ENCODE data around the gene MDFI.

MDFI gene

DNA sequence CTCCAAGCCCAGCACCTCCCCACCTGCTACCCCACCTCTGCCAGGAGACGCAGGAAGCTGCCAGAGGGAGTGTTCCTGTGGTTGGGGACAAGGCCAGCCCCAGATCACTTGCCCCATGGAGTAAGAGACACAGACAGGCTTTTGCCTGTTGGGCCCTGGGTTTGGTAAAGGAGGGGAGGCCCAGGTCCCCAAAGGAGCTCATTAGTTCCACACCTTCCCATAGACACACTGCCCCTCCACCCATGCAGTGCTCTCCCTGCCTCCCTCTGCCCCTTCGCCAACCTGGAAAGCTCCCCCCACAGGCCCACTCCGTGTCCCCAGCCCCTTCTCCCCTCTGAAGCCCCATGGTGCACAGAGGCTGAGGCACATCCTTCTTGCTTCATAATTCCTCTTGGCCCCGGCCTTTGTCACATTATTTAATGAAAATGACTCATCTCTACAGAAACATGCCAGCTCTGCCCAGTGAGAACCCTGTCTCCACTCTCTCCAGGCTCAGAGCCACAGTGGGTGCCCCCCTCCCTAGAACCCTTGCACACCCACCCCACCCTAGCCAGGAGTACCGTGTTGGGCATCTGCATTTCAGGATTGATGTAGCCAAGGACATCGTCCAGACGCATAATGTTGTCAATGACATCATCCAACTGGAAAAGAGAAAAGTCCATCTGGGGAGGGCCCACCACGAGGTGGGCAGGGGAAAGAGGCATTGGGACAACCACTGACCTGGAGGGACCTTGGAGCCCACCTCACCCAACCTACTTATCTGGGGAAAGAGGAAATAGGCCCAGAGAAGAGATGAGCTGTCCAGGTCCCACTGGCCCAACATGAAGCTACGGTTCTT is 51.1 kb downstream of the MDFI start:
- DNase-seq (ENCODE audit: low read depth): peak; percentile 19
- no peak overlapping the region for H3K4me3 ChIP-seq (replicated peaks; ENCODE audit: low read depth, low read length)
- TF ChIP-seq, protein P1, sequence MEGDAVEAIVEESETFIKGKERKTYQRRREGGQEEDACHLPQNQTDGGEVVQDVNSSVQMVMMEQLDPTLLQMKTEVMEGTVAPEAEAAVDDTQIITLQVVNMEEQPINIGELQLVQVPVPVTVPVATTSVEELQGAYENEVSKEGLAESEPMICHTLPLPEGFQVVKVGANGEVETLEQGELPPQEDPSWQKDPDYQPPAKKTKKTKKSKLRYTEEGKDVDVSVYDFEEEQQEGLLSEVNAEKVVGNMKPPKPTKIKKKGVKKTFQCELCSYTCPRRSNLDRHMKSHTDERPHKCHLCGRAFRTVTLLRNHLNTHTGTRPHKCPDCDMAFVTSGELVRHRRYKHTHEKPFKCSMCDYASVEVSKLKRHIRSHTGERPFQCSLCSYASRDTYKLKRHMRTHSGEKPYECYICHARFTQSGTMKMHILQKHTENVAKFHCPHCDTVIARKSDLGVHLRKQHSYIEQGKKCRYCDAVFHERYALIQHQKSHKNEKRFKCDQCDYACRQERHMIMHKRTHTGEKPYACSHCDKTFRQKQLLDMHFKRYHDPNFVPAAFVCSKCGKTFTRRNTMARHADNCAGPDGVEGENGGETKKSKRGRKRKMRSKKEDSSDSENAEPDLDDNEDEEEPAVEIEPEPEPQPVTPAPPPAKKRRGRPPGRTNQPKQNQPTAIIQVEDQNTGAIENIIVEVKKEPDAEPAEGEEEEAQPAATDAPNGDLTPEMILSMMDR (IDR thresholded peaks at IDR 0.05; ENCODE audit: low read length, missing control alignments): no peak

DNA sequence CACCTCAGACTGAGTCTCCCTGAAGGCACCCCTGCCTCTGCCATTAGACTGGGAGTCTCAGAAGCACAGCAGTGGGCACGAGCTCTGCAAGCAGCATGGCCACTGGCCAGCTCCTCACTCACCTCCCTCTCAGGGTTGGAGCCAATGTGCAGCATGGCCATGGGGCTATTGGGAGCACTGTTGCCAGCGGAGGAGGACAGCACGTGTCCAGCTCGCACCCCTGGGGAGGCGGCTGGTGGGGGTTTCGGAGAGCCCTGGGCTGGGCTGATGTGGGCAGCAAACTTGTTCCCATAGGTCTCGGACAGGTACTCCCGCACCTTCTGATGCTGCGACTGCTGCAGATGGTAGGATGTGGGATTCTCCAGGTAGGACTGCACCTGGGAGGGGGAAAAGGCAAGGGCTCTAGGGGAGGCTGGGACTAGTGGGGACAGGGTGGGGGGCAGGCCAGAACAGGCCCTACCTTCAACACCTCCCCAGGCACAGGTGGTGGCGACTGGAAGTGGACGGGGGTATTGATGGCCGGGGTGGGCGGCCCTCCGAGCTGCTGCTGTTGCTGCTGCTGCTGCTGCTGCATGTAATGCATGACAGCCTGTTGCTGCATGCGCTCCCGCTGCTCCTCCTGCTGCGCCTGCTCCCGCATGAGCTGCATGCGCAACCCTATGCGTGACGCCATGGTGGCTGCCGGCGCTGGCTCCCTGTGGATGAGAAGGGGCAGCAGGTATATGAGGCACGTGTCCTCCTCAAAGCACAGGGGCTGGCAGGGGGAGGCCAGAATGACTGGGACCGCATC is 52.5 kb downstream of the MDFI start:
- DNase-seq (ENCODE audit: low read depth): no peak
- no peak overlapping the region for H3K4me3 ChIP-seq (replicated peaks; ENCODE audit: low read depth, low read length)
- TF ChIP-seq, protein P1 (IDR thresholded peaks at IDR 0.05; ENCODE audit: low read length, missing control alignments): no peak

DNA sequence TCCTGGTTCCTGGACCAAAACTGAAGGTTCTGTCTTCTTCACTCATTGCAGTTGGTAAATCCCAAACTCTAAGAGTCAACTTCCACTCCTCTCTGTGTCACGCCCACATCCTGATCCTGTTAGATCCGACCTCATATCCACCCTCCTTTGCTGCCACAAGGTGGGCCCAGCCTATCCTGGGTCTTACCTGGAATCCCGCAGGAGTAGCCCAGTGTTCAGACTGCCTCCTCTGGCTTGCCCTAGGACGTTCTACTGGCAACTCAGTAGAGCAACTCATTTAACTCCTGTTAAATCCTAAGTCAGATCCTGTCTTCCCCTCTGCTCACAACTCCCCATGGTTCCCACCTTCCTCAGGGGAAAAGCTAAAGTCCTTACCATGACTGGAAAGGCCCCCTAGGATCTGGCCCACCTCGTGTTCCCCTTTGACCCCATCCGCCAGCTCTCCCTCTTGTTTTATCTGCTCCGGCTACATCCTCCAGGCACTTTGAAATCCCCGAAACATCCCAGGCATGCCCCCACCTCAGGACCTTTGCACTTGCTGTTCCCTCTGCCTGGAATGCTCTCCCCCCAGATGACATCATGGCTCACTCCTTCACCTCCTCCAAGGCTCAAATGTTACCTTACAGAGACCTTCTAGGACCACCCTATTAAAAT is 53.3 kb downstream of the MDFI start:
- TF ChIP-seq, protein P1 (IDR thresholded peaks at IDR 0.05; ENCODE audit: low read length, missing control alignments): no peak
- H3K4me3 ChIP-seq (replicated peaks; ENCODE audit: low read depth, low read length): no peak overlapping the region
- no peak for DNase-seq (ENCODE audit: low read depth)

DNA sequence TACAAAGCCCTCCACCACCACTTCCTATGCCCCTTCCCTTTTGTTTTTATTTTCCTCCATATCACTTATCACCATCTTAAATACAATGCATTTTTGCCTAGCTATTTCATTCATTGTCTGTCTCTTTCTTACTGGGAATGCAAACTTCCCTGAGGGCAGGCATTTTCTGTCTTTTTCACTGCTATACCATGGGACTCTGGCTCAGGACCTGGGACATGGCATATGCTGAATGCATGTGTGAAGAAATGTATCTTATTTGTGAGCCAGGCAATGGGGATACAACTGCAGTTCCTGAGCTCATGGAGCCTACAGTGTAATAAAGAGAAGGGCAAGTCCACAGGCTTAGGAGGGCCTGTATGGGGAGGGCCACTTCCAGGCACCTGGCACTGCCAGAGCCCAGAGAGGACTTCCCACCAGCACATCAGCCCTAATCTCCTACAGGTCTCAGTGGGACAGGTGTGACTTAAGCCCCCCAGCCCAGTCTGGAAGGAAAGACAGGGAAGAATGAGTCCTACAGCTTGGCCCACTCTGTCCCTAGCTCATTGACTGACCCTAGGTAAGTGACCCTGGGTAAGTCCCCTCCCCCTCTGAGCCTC is 53.9 kb downstream of the MDFI start:
- DNase-seq (ENCODE audit: low read depth): no peak
- no peak overlapping the region for H3K4me3 ChIP-seq (replicated peaks; ENCODE audit: low read depth, low read length)
- TF ChIP-seq, protein P1 (IDR thresholded peaks at IDR 0.05; ENCODE audit: low read length, missing control alignments): no peak

DNA sequence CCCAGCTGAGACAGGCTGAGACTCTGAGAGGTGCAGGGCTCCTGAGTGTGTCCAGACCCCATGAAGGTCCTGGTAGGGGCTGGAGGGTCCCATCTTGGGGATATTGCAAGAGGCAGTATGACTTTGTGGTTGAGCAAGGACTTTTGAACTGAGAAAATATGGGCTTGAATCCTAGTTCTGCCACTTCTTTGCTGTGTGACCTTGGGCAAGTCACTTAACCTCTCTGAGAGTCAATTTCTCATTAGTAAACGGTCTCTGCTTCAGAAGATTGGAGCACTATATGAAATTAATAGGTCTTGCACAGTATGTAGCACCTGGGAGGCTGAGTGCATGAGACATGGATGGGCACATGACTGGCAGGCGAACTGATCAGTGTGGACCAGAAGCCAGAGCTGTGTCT is 54.5 kb downstream of the MDFI start:
- DNase-seq (ENCODE audit: low read depth): no peak
- TF ChIP-seq, protein P1 (IDR thresholded peaks at IDR 0.05; ENCODE audit: low read length, missing control alignments): no peak
- H3K4me3 ChIP-seq (replicated peaks; ENCODE audit: low read depth, low read length): no peak overlapping the region

DNA sequence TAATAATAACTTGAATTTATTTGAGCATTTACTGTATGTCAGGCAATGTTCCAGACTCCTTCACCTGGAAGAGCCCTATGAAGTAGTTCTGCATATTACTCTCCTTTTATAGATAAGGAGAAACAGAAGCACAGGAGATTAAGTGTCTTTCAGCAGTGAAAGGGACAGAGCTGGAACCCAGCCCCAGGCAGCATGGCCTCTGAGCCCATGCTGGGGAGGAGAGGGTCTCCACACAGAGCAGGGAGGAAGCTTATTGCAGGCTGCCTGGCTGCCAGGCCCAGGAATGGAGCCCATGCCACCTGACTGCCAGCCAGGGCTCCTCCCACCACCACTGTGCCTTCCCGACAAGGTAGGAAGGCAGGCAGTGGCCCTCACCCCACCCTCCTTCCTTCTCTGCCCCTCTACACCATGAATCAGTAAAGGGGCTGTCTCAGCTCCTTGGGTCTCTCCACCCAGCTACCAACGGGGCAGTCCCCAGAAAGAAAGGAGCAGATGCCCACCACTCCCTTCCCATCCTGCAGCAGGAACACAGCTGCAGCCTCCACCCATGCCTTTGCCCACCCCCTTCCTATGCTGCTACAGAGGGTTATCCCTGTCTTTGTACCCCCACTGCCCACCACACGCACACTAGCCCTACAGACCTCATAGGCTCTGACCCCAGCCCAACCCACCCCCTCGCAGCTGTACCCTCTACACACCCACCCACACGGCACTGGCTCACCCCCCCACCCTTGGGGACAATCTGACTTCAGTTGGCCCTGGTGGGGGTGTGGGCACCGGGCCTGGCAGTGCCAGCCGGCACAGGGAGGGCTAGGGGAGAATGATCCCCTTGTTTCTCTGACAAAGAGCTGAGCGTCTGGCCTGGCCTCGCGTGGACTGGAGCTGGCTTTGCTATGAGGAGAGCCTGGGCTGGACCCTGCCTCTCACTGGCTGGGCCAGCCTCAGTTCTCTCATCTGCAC is 55.3 kb downstream of the MDFI start:
- DNase-seq (ENCODE audit: low read depth): no peak
- TF ChIP-seq, protein P1 (IDR thresholded peaks at IDR 0.05; ENCODE audit: low read length, missing control alignments): no peak
- H3K4me3 ChIP-seq (replicated peaks; ENCODE audit: low read depth, low read length): no peak overlapping the region
